Measurements from ENCODE around the gene RYK.

- TF ChIP-seq GATA3 (IDR thresholded peaks at IDR 0.05; ENCODE audit: low read depth, low read length): no peak
- TF ChIP-seq GATA2 (IDR thresholded peaks at IDR 0.05; ENCODE audit: low read depth, low read length): no peak
Measured at GRCh38 chr3:134232151-134232550, 18.5 kb downstream of the RYK start.

All from SH-SY5Y (cell line).